ENCODE data around the gene INHBE.
"Not testable (repeated sequence)": the region's sequence is repeated elsewhere in the genome, so short reads cannot be mapped to it uniquely, and the experiment has no call there.

INHBE gene

GRCh38 chr12:57454566-57455373 lies at the start of gene INHBE:
Gene INHBE, plus strand, starts transcription at chr12:57455307. Its CDS starts 230 bp downstream, at chr12:57455537.
- TF ChIP-seq CTCF (IDR thresholded peaks at IDR 0.05; ENCODE audit: control extremely low read depth, extremely low read depth, low read depth, missing control alignments) = no peak
- ChIA-PET POLR2A (interaction anchor here (0.5 kb wide), 1 partner anchor 63 kb away, joined by 4 read pairs; no protein-coding TSS in a partner anchor), CTCF (interaction anchor here (1.0 to 10.2 kb wide), 25 partner anchors 8 to 241 kb away, joined by 3 to 238 read pairs (median 8); partner anchors contain the start of genes ARHGAP9, INHBC and STAC3)
- no peak for DNase-seq (ENCODE audit: extremely low spot score)

GRCh38 chr12:57410534-57410933 lies 44.6 kb upstream of the INHBE start:
- CTCF ChIA-PET = interaction anchor here (0.7 to 1.8 kb wide), 12 partner anchors 9 to 171 kb away, joined by 3 to 7 read pairs (median 3); partner anchors contain the start of gene GLI1
- no peak for TF ChIP-seq CTCF (IDR thresholded peaks at IDR 0.05; ENCODE audit: control extremely low read depth, extremely low read depth, low read depth, missing control alignments)
- no peak for DNase-seq (ENCODE audit: extremely low spot score)
- POLR2A ChIA-PET = no interaction called here

- ChIA-PET POLR2A (interaction anchor here (0.7 kb wide), 1 partner anchor 13 kb away, joined by 3 read pairs; no protein-coding TSS in a partner anchor), CTCF (interaction anchor here (1.2 to 1.5 kb wide), 4 partner anchors 16 to 106 kb away, joined by 3 to 6 read pairs (median 4); no protein-coding TSS in a partner anchor)
Measured at GRCh38 chr12:57414160-57414559, 40.9 kb upstream of the INHBE start.

GRCh38 chr12:57415088-57415487 lies 40.0 kb upstream of the INHBE start:
- TF ChIP-seq CTCF (IDR thresholded peaks at IDR 0.05; ENCODE audit: control extremely low read depth, extremely low read depth, low read depth, missing control alignments) = no peak
- DNase-seq (ENCODE audit: extremely low spot score) = no peak
- ChIA-PET POLR2A (interaction anchor here (0.7 kb wide), 1 partner anchor 13 kb away, joined by 3 read pairs; no protein-coding TSS in a partner anchor), CTCF (interaction anchor here (1.4 to 1.5 kb wide), 2 partner anchors 15 to 38 kb away, joined by 4 to 6 read pairs; no protein-coding TSS in a partner anchor)

More at GRCh38 chr12:57414160-57414559, 40.9 kb upstream of the INHBE start:
- not testable (repeated sequence) for DNase-seq (ENCODE audit: extremely low spot score)

- no peak for DNase-seq (ENCODE audit: extremely low spot score)
- no peak for TF ChIP-seq CTCF (IDR thresholded peaks at IDR 0.05; ENCODE audit: control extremely low read depth, extremely low read depth, low read depth, missing control alignments)
- POLR2A ChIA-PET = no interaction called here
- CTCF ChIA-PET = interaction anchor here (1.3 kb wide), 1 partner anchor 55 kb away, joined by 3 read pairs; no protein-coding TSS in a partner anchor
Measured at GRCh38 chr12:57416039-57416996, 38.8 kb upstream of the INHBE start.

- ChIA-PET POLR2A (no interaction called here), CTCF (interaction anchor here (1.1 to 2.9 kb wide), 4 partner anchors 12 to 175 kb away, joined by 3 to 14 read pairs (median 4); partner anchors contain the start of gene INHBE)
- TF ChIP-seq CTCF (IDR thresholded peaks at IDR 0.05; ENCODE audit: control extremely low read depth, extremely low read depth, low read depth, missing control alignments) = no peak
- no peak for DNase-seq (ENCODE audit: extremely low spot score)
Measured at GRCh38 chr12:57418255-57418654, 36.9 kb upstream of the INHBE start.

All from GM10248 (cell line).